ENCODE data around the gene MYO9B.

GRCh38 chr19:17108453-17108784, 32.8 kb downstream of the MYO9B start:
- TF ChIP-seq ARID2 (CRISPR knock-in tag; IDR thresholded peaks at IDR 0.05; ENCODE audit: borderline replicate concordance) (no peak), SRF (IDR thresholded peaks at IDR 0.05; ENCODE audit: low read depth, low read length) (no peak)
